GM20000 (cell line): ENCODE data around the gene RAG2.

ENCODE experiments used
- DNase-seq: peaks from one replicate; pipeline ENCODE4 v3.0.0; 2012; ENCODE audit warnings: low spot score
- CTCF ChIP-seq: IDR thresholded peaks from 2 replicates; pipeline ENCODE4 v1.5.1; 2012; ENCODE audit warnings: mild to moderate bottlenecking, control low read depth; ENCODE audit errors: extremely low read depth, missing control alignments

RAG2 gene

DNA sequence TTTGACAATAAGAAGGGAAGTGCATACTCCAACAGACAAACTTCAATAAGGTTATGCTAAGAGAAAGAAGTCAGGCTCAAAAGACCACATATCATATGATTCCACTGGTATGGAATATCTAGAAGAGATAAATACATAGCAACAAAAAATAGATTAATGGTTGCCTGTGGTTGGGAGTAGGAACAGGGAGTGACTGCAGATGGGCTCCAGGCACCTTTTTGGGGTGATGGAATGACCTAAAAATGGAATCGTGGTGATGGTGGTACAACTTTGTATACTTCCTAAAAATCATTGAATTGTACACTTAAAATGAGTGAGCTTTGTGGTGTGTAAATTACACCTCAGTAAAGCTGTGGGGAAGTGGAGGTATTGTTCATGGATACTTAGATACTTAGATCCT is 29.0 kb upstream of the RAG2 start:
- no peak for DNase-seq
- TF ChIP-seq CTCF = no peak

DNA sequence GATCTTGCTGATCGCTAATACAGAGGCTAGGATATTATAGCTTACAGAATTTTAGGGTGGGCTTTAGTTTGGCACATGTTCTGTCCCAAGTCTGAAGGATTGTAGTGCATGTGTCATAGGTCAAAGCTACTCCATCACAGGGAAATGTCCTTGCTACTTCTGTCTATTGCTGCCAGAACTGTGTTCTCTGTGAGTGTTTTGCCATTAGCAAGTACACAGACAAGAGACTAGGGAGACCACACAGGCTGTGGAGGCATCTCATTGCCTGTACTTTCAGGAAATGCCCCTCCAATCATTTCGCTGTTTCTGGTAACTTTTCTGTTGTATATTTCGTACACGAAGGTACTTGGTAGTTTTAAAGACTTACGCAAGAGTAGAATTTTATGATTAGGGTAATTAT is 25.5 kb upstream of the RAG2 start:
- no peak for TF ChIP-seq CTCF
- DNase-seq = no peak

DNA sequence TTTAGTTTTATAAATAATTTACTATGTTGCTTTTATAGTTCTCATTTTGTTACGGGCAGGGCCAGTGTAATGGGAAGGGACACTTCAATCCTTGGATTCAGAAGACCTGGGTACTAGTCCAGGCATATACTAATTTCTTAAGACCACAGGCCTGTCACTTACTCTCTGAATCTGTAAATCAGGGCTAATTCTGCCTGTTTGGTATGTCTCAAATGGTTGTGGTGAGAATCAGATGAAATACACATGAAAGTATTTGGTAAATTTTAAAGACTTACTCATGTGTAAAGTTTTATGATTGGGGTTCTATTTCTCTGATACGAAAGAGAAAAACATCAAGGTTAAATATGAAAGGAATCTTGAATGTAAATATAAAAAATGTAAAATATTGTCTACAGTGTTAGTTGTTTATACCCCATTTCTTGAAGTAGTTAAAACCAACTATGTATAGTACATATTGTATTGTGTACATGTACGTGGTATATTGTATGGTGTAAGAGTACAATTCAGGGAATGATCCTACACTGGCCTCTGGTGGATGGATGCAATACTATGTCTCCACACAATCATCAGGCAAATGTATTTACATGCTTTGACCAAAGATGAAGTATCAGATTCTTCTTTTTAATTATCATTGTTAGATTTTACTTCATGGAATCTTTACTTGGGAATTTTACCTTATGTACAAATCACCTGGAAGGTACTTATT is 24.5 kb upstream of the RAG2 start:
- DNase-seq = peak; percentile 8
- no peak for TF ChIP-seq CTCF

- DNase-seq = no peak
- no peak for TF ChIP-seq CTCF
These were observed 22.2 kb upstream of the RAG2 start for GRCh38 chr11:36620246-36620645.

DNA sequence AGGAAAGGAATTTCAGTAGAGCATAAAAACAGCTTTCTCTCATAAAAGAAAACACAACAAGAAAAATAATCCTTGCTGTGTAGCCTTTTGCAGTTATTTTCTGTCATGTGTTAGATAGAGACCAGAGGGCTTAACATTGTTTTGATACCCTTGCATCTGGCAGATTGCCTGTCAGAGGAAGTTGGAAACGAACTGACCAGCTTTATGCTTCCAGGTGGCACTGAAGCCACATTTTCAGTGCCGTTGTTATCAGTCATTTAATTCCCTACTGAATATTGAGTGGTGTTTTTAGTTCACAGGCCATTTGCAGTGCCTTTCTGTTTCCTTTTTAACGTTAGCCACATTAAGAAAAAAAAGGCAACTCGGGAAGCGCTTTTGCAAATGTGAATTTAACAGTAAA is 21.5 kb upstream of the RAG2 start:
- DNase-seq = no peak
- no peak for TF ChIP-seq CTCF

DNA sequence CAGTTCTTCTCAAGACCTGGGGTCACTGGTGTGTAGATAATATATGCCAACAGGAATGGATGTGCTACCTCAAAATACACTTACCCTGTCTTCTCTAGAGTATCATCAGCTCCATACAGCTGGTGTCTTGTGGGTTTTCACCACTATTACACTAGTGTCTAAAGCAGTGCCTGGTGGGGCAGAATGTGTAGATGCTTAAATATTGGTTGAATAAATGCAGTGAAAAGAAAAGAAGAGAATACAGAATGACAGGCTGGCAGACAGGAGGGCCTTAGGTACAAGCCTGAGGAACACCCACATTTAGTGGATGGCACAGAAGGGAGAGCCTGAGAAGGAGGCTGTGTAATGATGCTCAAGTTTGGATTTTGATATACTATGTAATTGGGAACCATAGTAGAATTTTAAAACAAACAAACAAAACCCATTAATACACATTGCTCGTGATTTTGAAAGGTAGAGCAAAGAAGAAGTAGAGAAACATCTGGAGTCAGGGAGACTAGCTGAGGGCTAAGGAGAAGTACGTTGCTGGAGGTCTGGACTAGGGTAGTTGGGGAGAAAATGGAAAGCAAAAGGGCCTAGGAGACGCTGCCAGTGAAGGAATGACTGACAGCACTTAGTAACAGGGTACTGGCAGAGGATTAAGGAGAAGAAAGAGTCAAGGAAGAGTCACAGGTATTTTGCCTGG is 20.5 kb upstream of the RAG2 start:
- DNase-seq = no peak
- no peak for TF ChIP-seq CTCF

GRCh38 chr11:36617543-36618362 is 19.7 kb upstream of the RAG2 start:
- no peak for DNase-seq
- TF ChIP-seq CTCF = no peak
